Stimulated activated effector memory CD8-positive, alpha-beta T cell treated with anti-CD3 and anti-CD28 coated beads, Interleukin-12 subunit alpha, Interleukin-12 subunit beta, amount 100 ng/mL, for 72 hours (primary cell): Measurements from ENCODE around the gene HRH3.
A peak's percentile ranks its signal among the peaks of the same experiment; 100 is the strongest.

Experiments used
- ATAC-seq: fragments of 150-1000 bp; cut with Tn5 transposase; 2 replicates; pipeline ENCODE4 v1.10.0; 2021
- DNase-seq, 2 donors: peaks; one replicate each; pipeline ENCODE4 v3.0.0; 2021 to 2022; ENCODE audit warnings: low spot score in 2 of 2
- H3K27ac Mint-ChIP-seq: one replicate; pipeline ENCODE4 v1.8.0; 2022; ENCODE audit warnings: mild to moderate bottlenecking, mixed read lengths
- H3K36me3 Mint-ChIP-seq: one replicate; pipeline ENCODE4 v1.8.0; 2022; ENCODE audit warnings: mild to moderate bottlenecking, mixed read lengths
- H3K4me1 Mint-ChIP-seq: one replicate; pipeline ENCODE4 v1.8.0; 2022; ENCODE audit warnings: mixed read lengths
- H3K4me3 Mint-ChIP-seq: one replicate; pipeline ENCODE4 v1.8.0; 2022; ENCODE audit warnings: mild to moderate bottlenecking, mixed read lengths
- H3K9me3 Mint-ChIP-seq: one replicate; pipeline ENCODE4 v1.8.0; 2022; ENCODE audit warnings: mixed read lengths

The HRH3 gene

DNA sequence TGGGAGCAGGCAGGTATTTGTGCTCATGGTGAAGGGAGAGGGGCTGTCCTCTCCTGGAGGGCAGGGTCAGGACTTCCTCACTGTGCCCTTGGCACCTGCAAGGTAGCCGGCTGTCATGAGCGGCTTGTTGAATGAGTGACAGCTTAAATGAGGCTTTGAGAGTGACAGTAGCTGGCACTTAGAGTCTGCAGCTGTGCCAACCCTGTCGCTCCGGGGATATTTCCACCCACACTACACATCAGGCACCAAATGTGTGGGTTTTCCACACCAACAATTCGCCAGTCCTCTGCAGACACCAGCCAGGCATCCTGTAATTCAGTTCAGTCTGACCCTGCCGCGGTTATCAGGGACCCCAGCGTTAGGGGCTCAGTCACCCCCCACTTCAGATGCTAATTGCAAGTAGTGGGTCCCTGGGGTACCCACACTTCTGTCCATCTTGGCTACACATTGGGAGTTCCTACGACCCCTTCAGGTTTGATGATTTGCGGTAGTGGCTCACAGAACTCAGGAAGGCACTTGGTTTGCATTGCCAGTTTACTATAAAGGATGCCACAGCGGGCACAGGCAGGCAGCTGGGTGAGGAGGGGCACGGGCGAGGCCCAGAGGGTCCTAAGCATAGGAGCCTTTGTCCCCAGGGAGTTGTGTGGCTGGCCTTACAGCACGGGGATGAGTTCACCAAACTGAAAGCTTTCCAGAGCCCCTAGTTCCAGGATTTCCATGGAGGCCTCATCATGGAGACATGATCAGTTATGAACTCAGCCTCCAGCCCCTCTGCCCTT is 28.1 kb downstream of the HRH3 start:
- Mint-ChIP-seq H3K9me3 (no peaks in the 10 kb centered on the region), H3K36me3 (peaks cover 59% of the 10 kb centered on the region), H3K4me3 (no peak overlapping the region), H3K4me1 (peaks cover 17% of the 10 kb centered on the region), H3K27ac (peak overlapping the region; percentile 43)
- ATAC-seq (no peak), DNase-seq (no peak)

DNA sequence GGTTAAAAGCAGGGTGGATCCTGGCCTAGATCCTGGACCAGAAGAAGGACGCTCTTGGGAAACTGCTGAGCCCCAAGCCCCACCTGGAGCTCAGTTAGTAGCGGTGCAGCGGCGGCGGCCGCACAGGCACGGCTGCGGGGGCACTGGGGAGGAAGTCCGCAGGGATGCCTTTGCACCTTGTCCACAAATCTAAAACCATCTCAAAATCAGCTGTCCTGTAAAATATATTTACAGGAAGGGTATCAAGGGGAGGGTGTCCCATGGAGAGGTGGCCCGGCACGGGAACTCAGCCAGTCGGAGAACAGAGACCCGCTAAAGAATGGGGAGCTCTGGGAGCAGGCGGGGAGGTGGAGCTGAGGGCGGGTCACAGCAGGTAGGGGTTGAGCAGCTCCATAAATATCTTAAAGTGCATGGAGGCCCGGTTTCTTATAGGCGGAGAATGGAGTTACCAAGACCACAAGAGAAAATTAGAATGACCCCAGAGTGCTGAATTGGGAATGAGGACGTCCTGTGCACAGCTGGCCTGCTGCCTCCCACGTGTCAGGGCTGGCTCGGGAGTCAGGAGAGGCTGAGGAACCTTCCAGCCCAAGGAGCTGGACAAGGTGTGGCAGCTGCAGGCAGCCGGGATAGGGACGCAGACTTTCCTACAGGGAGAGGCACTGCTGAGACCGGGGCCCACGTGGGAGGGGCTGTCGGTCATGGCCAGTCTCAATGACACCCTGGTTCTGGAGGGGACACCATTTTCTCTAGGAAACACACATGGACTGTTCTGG is 29.3 kb downstream of the HRH3 start:
- peaks cover 21% of the 10 kb centered on the region for H3K4me1 Mint-ChIP-seq
- DNase-seq (no peak), ATAC-seq (no peak)
- peak overlapping the region; percentile 43 for H3K27ac Mint-ChIP-seq
- H3K4me3 Mint-ChIP-seq: no peak overlapping the region
- H3K36me3 Mint-ChIP-seq: peaks cover 47% of the 10 kb centered on the region
- no peaks in the 10 kb centered on the region for H3K9me3 Mint-ChIP-seq

DNA sequence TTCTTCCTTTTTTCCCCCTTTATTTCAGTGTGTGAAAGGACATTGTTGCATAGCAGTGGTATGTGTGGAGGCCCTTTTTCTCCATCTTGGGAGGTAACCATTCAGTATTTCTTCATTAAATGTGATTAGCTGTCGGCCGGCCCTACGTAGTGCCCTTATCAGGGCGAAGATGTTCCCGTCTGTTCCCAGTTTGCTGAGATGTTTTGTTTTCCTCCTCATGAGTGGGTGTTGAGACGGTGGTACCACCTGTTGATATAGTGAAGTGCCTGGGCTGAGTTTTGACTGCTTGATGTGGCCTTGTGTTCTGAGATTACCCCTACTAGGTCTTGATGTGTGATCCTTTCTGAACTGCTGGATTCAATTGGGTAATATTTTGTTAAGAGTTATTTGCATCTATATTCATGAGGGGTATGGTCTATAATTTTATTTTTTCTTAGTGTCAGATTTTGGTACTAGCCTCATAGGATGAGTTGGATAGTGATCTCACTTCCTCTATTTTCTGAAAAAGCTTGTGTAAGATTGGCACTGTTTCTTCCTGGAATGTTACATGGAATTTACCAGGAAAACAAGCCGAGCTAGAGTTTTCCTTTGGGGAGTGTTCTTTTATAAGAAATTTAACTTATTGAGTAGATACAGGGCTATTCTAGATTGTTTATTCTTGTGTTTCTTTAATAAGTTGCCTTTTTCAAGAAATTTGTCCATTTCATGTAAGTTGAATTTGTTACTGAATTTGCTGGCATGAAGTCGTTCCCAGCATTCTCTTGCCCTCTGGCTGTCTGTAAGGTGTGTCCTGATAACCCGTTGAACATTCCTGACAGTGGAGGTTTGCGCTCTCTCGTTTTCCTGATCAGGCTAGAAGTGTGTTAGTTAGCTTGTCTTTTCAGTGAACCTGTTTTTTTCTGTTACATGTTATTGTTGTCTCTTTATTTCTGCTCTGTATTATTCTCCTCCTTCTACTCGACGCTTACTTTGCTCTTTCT is 32.9 kb downstream of the HRH3 start:
- DNase-seq (no peak), ATAC-seq (no peak)
- no peaks in the 10 kb centered on the region for H3K9me3 Mint-ChIP-seq
- H3K4me3 Mint-ChIP-seq: no peak overlapping the region
- H3K27ac Mint-ChIP-seq: peak overlapping the region; percentile 20
- H3K36me3 Mint-ChIP-seq: peaks cover 28% of the 10 kb centered on the region
- peaks cover 32% of the 10 kb centered on the region for H3K4me1 Mint-ChIP-seq

DNA sequence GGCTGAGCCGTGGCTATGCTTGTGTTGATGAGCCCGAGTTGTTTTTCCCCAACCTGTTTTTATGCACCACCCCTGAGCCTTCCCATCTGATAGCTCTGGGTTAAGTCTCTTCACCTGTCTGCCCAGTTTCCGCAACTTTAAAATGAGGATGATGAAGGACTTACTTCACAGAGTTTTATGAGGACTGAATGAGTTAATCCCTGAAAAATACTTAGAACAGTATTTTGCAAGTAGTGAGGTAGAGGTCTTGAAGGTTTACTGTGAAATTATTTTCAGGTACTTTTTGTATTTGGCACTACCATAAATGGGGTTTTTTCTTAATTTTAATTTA is 34.0 kb downstream of the HRH3 start:
- Mint-ChIP-seq H3K9me3 (no peaks in the 10 kb centered on the region), H3K27ac (no peak overlapping the region), H3K4me3 (no peak overlapping the region), H3K4me1 (peaks cover 32% of the 10 kb centered on the region), H3K36me3 (peaks cover 28% of the 10 kb centered on the region)
- no peak for DNase-seq
- ATAC-seq: no peak

DNA sequence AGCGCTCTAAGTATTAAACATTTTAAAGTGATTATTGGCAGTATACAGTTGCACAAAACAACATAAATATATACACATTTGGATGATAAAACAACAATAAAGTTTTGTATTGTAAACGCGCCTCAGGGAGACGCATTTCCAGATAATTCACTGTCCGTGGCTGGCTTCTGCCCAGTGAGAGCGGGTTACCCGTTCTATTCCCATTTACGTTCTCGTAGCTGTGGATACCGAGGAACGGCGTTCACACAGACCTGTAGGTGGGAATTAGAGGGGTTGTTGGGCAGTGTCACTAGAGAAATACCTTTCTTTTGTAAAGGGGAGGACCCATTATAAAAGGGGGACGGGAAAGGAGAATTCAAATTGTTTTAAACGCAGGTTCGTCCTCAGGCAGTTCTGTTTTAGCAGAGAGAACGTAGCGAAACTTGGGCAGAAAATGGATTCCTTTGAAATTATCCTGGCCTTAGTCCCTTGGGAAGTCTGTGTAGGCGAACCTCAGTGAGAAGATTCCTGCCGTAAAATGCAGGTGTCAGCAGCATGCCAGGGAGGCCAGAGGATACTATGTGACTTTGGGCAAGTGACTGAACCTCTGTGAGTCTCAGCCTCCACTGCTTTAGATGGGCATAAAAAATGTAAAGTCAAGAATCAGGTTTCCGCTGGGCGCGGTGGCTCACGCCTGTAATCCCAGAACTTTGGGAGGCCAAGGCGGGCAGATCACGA is 36.5 kb downstream of the HRH3 start:
- H3K36me3 Mint-ChIP-seq: peaks cover 9% of the 10 kb centered on the region
- ATAC-seq: no peak
- H3K4me3 Mint-ChIP-seq: peak overlapping the region; percentile 86
- no peaks in the 10 kb centered on the region for H3K9me3 Mint-ChIP-seq
- H3K27ac Mint-ChIP-seq: peak overlapping the region; percentile 98
- H3K4me1 Mint-ChIP-seq: peaks cover 28% of the 10 kb centered on the region
- no peak for DNase-seq

DNA sequence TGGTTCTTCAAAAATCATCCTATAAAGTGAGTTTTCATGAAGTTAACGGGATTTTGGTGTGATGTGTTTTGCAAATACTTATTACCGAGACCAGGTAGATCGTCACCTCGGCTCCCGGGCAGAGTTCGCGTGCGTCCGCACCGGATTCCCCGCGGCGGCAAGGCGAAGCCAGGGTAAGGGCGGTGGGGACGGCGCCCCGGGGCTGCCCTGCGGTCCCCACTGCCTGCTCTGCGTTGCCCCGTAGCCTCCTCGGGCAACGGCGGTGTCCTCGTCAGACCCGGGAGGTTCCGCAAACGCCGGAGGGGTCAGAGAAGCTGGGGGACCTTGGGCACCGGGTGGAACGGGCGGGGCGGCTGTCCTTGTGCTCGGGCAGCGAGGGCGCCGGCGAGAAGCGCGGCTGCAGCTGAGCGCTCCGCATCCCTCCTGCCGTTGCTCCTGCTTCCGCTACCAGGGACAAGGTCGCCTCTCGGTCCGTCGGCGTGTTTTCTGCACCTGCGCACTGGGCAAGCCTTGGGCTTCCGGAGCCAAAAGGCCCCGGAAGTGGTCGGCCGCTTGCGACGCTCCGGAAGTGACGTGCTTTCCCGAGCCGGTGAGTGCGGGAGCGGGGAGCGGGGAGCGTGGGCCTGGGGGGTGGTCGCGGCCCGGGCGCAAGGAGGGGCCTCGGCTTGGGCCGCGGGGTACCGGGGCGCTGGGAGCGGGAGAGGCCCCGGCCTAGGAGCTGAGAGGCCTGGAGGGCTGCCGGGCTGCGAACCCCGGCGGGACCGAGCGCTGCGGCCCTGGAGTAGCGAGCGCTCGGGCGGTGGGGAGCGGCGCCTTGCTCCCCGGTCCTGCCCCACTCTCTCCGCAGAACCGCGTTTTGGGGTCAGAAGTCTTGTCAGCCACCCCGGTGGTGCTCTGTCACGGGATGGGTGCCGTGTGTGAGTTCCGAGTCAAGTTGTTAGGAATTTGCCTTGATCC is 37.3 kb downstream of the HRH3 start, which contains the start of gene MTG2:
MTG2 (plus strand) TSS at position 560 of the 957 bp plus-strand sequence. CDS start 10,393 bp downstream, outside the sequence.
- Mint-ChIP-seq H3K36me3 (peaks cover 9% of the 10 kb centered on the region), H3K9me3 (no peaks in the 10 kb centered on the region), H3K27ac (peak within 1 kb of the TSS; percentile 98), H3K4me1 (peaks cover 25% of the 10 kb centered on the region), H3K4me3 (peak within 1 kb of the TSS; percentile 86)
- peak; percentile 83 to 97 for DNase-seq
- ATAC-seq: peak; percentile 97

DNA sequence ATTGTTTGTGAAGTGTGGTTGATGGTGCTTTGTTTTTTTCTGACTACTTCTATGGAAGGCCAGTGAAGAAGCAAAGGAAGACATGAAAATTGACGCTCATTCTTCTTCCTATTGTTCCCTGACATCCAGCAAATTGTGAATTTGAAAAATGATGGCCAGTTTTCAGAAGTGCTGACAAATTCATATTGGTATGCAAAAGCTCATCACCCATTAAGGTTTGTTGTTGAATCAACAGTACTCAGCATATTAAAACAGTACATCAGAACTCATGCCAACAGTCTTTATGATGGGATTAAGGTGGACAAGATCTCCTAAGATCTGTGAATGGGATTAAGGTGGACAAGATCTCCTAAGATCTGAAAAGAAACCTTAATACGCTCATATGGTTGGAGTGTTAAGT is 38.3 kb downstream of the HRH3 start:
- Mint-ChIP-seq H3K4me1 (peaks cover 19% of the 10 kb centered on the region), H3K4me3 (peak overlapping the region; percentile 86), H3K9me3 (no peaks in the 10 kb centered on the region), H3K27ac (peak overlapping the region; percentile 98), H3K36me3 (peaks cover 9% of the 10 kb centered on the region)
- ATAC-seq: no peak
- no peak for DNase-seq

DNA sequence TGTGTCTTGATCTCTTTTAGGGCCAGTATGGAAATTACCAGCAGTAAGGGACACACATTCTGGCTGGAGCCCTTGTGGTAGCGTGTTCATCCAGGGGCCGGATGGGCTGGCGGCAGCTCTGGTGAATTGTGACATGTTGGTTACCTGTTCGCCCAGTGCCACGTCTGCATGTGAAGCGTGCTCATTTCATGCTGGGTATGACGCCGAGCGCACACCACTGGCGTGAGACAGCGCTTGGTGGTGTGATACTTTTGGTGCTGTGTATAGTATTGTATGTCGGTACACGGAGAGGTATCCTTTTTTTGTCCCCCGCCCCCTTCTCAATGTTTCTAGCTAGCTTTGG is 40.9 kb downstream of the HRH3 start:
- Mint-ChIP-seq H3K4me1 (peaks cover 9% of the 10 kb centered on the region), H3K9me3 (no peaks in the 10 kb centered on the region), H3K4me3 (no peak overlapping the region), H3K27ac (no peak overlapping the region), H3K36me3 (peaks cover 13% of the 10 kb centered on the region)
- DNase-seq: no peak
- no peak for ATAC-seq

DNA sequence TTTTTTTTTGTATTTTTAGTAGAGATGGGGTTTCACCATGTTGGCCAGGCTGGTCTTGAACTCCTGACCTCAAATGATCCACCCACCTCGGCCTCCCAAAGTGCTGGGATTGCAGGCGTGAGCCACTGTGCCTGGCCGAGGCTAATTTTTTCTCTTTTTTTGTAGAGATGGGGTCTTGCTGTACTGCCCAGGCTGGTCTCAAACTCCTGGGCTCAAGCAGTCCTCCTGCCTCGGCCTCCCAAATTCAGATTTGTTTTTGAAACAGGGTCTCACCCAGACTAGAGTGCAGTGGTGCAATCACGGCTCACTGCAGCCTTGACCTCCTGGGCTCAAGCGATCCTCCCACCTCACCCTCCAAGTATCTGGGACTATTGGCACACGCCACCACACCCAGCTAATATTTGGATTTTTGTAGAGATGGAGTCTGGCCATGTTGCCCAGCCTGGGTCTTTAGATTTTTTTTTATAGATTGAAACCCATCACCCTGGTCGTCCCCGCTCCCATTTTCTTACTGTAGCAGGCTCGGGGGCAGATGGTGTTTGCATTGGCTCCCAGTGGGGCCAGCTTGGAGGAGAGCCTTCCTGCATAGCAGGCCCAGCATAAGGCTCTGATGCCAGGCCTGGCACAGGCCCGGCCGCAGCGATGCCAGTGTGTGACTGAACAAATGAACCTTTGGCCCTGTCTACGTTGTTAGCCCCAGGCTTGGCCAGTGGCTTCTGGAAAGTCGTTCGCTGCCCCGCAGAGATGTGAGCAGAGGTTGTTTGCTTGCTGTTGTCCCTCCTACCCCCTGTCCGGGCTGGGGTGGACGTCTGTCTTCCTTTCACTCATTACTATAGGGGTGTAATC is 41.5 kb downstream of the HRH3 start:
- DNase-seq (no peak), ATAC-seq (no peak)
- Mint-ChIP-seq H3K27ac (no peak overlapping the region), H3K4me3 (no peak overlapping the region), H3K4me1 (peaks cover 3% of the 10 kb centered on the region), H3K9me3 (no peaks in the 10 kb centered on the region), H3K36me3 (peaks cover 19% of the 10 kb centered on the region)

DNA sequence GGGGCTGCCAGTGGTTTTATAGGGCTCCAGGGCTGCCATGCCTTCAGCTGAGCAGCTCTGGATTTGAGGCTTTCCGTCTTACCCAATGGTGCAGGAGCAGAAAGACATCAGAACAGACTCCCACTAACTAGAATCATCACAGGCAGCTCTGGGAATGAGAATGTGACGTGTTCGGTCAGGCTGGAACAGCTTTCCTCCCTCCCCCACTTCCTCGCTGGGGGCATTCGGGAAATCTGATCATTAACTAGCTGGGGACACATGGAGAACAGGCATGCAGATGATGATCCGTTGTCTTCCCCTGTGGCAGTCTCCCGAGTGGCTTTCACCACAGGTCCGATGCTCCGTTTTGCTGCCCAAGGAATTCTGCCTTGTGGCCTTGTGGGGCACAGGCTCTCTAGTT is 42.8 kb downstream of the HRH3 start:
- ATAC-seq: no peak
- no peaks in the 10 kb centered on the region for H3K9me3 Mint-ChIP-seq
- no peak overlapping the region for H3K27ac Mint-ChIP-seq
- no peaks in the 10 kb centered on the region for H3K4me1 Mint-ChIP-seq
- no peak for DNase-seq
- H3K36me3 Mint-ChIP-seq: peaks cover 16% of the 10 kb centered on the region
- no peak overlapping the region for H3K4me3 Mint-ChIP-seq

DNA sequence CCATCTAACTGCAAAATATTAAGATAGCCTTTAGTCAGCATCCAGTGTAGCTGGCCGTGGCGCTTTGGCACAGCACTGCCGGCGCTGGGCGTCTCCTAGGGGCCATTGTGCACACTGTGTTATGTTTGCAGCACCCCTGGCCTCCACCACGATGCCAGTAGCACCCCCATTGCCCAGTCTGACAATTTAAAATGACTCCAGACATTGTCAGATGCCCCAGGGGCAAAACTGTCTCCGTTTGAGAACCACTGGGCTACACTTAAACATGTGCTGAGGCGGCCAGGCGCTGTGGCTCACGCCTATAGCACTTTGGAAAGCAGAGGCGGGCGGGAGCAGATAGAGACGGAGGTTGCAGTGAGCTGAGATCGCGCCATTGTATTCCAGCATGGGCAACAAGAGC is 43.2 kb downstream of the HRH3 start:
- DNase-seq: no peak
- H3K4me1 Mint-ChIP-seq: no peaks in the 10 kb centered on the region
- ATAC-seq: no peak
- no peak overlapping the region for H3K4me3 Mint-ChIP-seq
- H3K36me3 Mint-ChIP-seq: peaks cover 16% of the 10 kb centered on the region
- no peak overlapping the region for H3K27ac Mint-ChIP-seq
- H3K9me3 Mint-ChIP-seq: no peaks in the 10 kb centered on the region

DNA sequence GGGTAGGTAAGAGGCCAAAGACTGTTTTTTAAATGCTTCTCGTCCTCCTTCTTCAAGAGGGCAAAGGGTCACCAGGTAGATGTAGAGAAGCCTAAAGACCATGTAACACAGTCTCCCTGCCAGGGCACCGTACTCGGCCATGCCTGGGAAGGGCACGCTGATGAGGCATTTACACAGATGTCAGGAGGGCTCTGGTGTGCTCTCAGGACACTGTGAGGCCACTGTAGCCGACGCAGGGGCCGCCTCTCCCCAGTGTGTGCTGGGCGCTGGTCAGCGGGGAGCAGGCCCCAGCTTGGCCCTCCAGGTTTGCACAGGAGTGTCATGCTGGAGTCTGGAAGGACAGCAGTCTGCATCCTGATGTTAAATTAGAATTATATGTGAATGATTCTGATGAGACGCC is 44.4 kb downstream of the HRH3 start:
- Mint-ChIP-seq H3K4me3 (no peak overlapping the region), H3K36me3 (peaks cover 16% of the 10 kb centered on the region), H3K27ac (no peak overlapping the region), H3K9me3 (no peaks in the 10 kb centered on the region), H3K4me1 (no peaks in the 10 kb centered on the region)
- ATAC-seq: no peak
- DNase-seq: no peak

DNA sequence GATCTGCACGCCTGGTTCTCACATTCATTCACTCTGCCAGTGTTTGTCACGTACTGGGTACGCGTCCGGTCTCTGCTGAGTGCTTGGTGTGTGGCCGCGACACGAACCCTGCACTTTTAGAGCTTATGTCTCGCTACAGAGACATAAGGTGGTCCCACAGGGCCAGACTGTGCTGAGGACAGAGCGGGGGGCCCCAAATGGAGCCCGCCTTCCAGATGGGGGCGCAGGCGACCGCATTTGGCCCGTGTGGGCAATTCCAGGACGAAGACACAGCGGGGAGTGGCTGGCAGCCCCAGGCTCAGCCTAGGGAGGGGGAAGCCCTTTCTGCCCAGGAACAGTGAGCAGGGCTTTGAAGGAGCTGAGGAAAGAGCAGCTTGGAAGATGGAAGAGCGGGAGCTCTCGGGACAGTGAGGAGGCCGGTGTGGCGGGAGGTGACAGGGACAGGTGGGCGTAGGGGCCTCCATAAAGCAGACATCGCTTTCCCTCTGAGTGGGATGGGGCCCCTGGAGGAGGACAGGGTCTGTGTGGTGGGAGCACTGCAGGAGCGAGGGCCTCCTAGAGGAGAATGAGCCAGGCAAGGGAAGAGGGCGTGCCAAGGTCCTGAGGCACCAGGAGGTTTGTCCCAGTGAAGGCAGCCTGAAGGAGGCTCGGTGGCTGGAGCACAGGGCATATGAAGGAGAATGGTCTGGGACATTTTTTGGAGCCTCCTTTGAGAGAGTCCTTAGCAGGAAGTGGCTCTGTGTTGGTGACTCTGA is 45.0 kb downstream of the HRH3 start:
- no peak for ATAC-seq

More for the DNA sequence above, 45.0 kb downstream of the HRH3 start:
- DNase-seq: no peak
- peak overlapping the region; percentile 65 for H3K27ac Mint-ChIP-seq
- no peaks in the 10 kb centered on the region for H3K4me1 Mint-ChIP-seq
- no peak overlapping the region for H3K4me3 Mint-ChIP-seq
- peaks cover 16% of the 10 kb centered on the region for H3K36me3 Mint-ChIP-seq
- H3K9me3 Mint-ChIP-seq: no peaks in the 10 kb centered on the region
